Heart left ventricle (tissue), 13 donors: Measurements from ENCODE around the gene ARHGDIB.

Experiments used
- CTCF ChIP-seq, 12 donors: fragments of 200-600 bp; sonication (generic) in 4 of 12; IDR thresholded peaks; one replicate each; pipeline versions ENCODE4 v1.5.0 to v1.8.0; 2018 to 2022; ENCODE audit warnings: antibody characterized with exemption in 12 of 12, mild to moderate bottlenecking in 5 of 12
- POLR2A ChIP-seq, 2 donors: fragments of 450-650 bp; IDR thresholded peaks; one replicate each; pipeline ENCODE4 v1.6.1; 2017; ENCODE audit warnings: antibody characterized with exemption in 2 of 2, mild to moderate bottlenecking in 2 of 2, moderate library complexity in 2 of 2
- donor health status: ischemic (EF 13 %, LVEDD 7.1; RV severe dilation, severe dysfunction).
- donor health status: DM: no; HTN: yes; CAD: no.
- donor health status: DM: no; HTN: no; CAD: no.
- donor health status: ischemic (EF 25% LVEDD 6.9; RV normal size, moderate dysfunction).
- donor health status: ischemic (EF 25% LVEDD 5.7; RV mildly dilated, moderate dysfunction).
- donor health status: ischemic (EF 35%, LVEDD 5.7; RV mildly dilated, moderate dysfunction).
- donor health status: nonischemic (EF 11% LVEDD 7.7; RV severe dilation, severe dysfunction).
- donor health status: DM: yes; HTN: yes; CAD: no.
- donor health status: PGD.
- donor health status: ischemic (EF 29% LVEDD 5.4; RV normal size, mild dysfunction).
- donor health status: nonischemic (EF 23%, LVEDD 6.1; RV moderate dilation, normal function).

- TF ChIP-seq CTCF (IDR thresholded peaks at IDR 0.05) (no peak), POLR2A (IDR thresholded peaks at IDR 0.05) (no peak)
These were observed 36.9 kb downstream of the ARHGDIB start for GRCh38 chr12:14924541-14924940.
